OCI-LY7 (cell line): Measurements from ENCODE around the gene APOBEC3A. TPM values are rescaled to one million over a fixed set of nuclear protein-coding genes. Genes with fewer than 3 reads are reported as not detected.

Source experiments
- BruUV-seq: library from RNA; stranded (reverse); fragments of 400-500 nt; replicated peaks from 2 replicates; lab custom pipeline; 2021; lab: Mats Ljungman, UMichigan
- CTCF ChIA-PET: fragments of 300-600 bp; sonication (Branson Sonifier 250); formaldehyde crosslinking; loops from one replicate; lab custom pipeline; 2022; ENCODE audit warnings: antibody characterized with exemption; ENCODE audit not compliant: unreplicated experiment; lab: Charles Lee
- POLR2A ChIA-PET: fragments of 300-600 bp; sonication (Branson Sonifier 250); formaldehyde crosslinking; loops from one replicate; lab custom pipeline; 2022; ENCODE audit warnings: antibody characterized with exemption; lab: Charles Lee
- DNase-seq: peaks from one replicate; pipeline ENCODE4 v3.0.0-alpha.2; 2015; ENCODE audit warnings: low spot score
- H2AFZ ChIP-seq: fragments of 200-600 bp; sonication (generic), shearing (Covaris generic); 2 replicates; pipeline ENCODE4 v1.6.1; 2014; ENCODE audit warnings: mild to moderate bottlenecking, antibody characterized with exemption, low read length, moderate library complexity
- H3K27ac ChIP-seq: fragments of 200-600 bp; sonication (generic); 2 replicates; pipeline ENCODE4 v1.5.1; 2014; ENCODE audit warnings: mixed run types, low read depth, mild to moderate bottlenecking, moderate library complexity, low read length, inconsistent platforms; ENCODE audit not compliant: poor library complexity, severe bottlenecking
- H3K36me3 ChIP-seq: fragments of 200-600 bp; sonication (generic); 2 replicates; pipeline ENCODE4 v1.6.1; 2014; ENCODE audit warnings: mild to moderate bottlenecking, antibody characterized with exemption, low read length, moderate library complexity, mixed read lengths; ENCODE audit not compliant: insufficient read depth
- H3K4me1 ChIP-seq: fragments of 200-600 bp; sonication (generic); 2 replicates; pipeline ENCODE4 v1.5.1; 2014; ENCODE audit warnings: mild to moderate bottlenecking, low read length; ENCODE audit not compliant: insufficient read depth, poor library complexity, severe bottlenecking
- H3K4me2 ChIP-seq: fragments of 200-600 bp; sonication (generic); 2 replicates; pipeline ENCODE4 v1.6.1; 2014; ENCODE audit warnings: mild to moderate bottlenecking, low read length
- H3K4me3 ChIP-seq: fragments of 200-600 bp; sonication (generic); 2 replicates; pipeline ENCODE4 v1.5.1; 2014; ENCODE audit warnings: mild to moderate bottlenecking, low read depth, low read length; ENCODE audit not compliant: poor library complexity, severe bottlenecking
- H3K79me2 ChIP-seq: fragments of 200-600 bp; sonication (generic); 2 replicates; pipeline ENCODE4 v1.6.1; 2016; ENCODE audit warnings: low read depth, mild to moderate bottlenecking, low read length, moderate library complexity, mixed read lengths; ENCODE audit not compliant: insufficient read depth
- H3K9me2 ChIP-seq: fragments of 200-600 bp; sonication (generic); 2 replicates; pipeline ENCODE4 v1.6.1; 2016; ENCODE audit warnings: mild to moderate bottlenecking, low read length, mixed read lengths; ENCODE audit not compliant: insufficient read depth
- H3K9me3 ChIP-seq: fragments of 200-600 bp; sonication (generic); 2 replicates; pipeline ENCODE4 v1.6.1; 2014; ENCODE audit warnings: mild to moderate bottlenecking, mixed run types, low read length, mixed read lengths
- H4K20me1 ChIP-seq: fragments of 200-600 bp; sonication (generic); 2 replicates; pipeline ENCODE4 v1.6.1; 2014; ENCODE audit warnings: mild to moderate bottlenecking, antibody characterized with exemption, low read length, moderate library complexity, mixed read lengths; ENCODE audit not compliant: insufficient read depth
- CTCF ChIP-seq: fragments of 200-600 bp; sonication (generic); conservative IDR thresholded peaks from 2 replicates; pipeline ENCODE4 v1.5.1; 2014; ENCODE audit warnings: mild to moderate bottlenecking, antibody characterized with exemption, low read length, moderate library complexity, mixed read lengths
- EZH2phosphoT487 ChIP-seq: fragments of 200-600 bp; sonication (generic); IDR thresholded peaks from 2 replicates; pipeline ENCODE4 v1.6.1; 2018; ENCODE audit warnings: low read depth, borderline replicate concordance, mild to moderate bottlenecking, mixed run types, antibody characterized with exemption, low read length, moderate library complexity, mixed read lengths
- intact Hi-C: fragments of 100-400 bp; cut with micrococcal nuclease; formaldehyde crosslinking; loops from one replicate; pipeline ENCODE4 v1.10.0; 2022; ENCODE audit not compliant: unreplicated experiment
- total RNA-seq, 2 experiments: library from RNA; depleted of rRNA in 1 of 2; stranded (reverse); fragments of >200 nt in 1 of 2; shearing (Covaris generic) in 1 of 2; gene quantifications; 2 replicates each; pipeline ENCODE4 v1.2.3, GENCODE V29; 2014 to 2022

APOBEC3A gene
- total RNA-seq, 2 experiments from 2014 or later: not detected

GRCh38 chr22:38967451-38968450 is 10.3 kb downstream of the APOBEC3A start:
- Histone ChIP-seq H3K27ac (no peak overlapping the region), H3K4me2 (no peak overlapping the region)
- intact Hi-C loops: no loop called here

GRCh38 chr22:38968801-38969200 is 11.4 kb downstream of the APOBEC3A start:
- no peaks in the 10 kb centered on the region for H3K9me2 ChIP-seq
- H3K4me1 ChIP-seq: peaks cover 6% of the 10 kb centered on the region
- H3K9me3 ChIP-seq: no peaks in the 10 kb centered on the region
- no peak for DNase-seq
- intact Hi-C loops: no loop called here
- H3K4me2 ChIP-seq: no peak overlapping the region
- no peaks in the 10 kb centered on the region for H3K79me2 ChIP-seq
- H3K27ac ChIP-seq: no peak overlapping the region
- H2AFZ ChIP-seq: no peak overlapping the region
- H3K36me3 ChIP-seq: no peaks in the 10 kb centered on the region
- ChIA-PET POLR2A (interaction anchor here (0.6 kb wide), 2 partner anchors 46 to 1017 kb away, joined by 3 to 4 read pairs; partner anchors contain the start of gene APOBEC3C), CTCF (interaction anchor here (0.6 kb wide), 1 partner anchor 20 kb away, joined by 3 read pairs; no protein-coding TSS in a partner anchor)
- BruUV-seq: no TSS peak
- TF ChIP-seq CTCF (no peak), EZH2phosphoT487 (no peak)
- H3K4me3 ChIP-seq: no peak overlapping the region
- H4K20me1 ChIP-seq: no peaks in the 10 kb centered on the region

More at GRCh38 chr22:38967451-38968450, 10.3 kb downstream of the APOBEC3A start:
- DNase-seq: no peak
- Histone ChIP-seq H3K9me2 (no peaks in the 10 kb centered on the region), H3K4me3 (no peak overlapping the region), H3K36me3 (no peaks in the 10 kb centered on the region), H3K9me3 (no peaks in the 10 kb centered on the region), H4K20me1 (no peaks in the 10 kb centered on the region), H3K79me2 (no peaks in the 10 kb centered on the region), H2AFZ (no peak overlapping the region), H3K4me1 (peaks cover 6% of the 10 kb centered on the region)
- no peak for TF ChIP-seq EZH2phosphoT487
- TF ChIP-seq CTCF: no peak
- ChIA-PET POLR2A (no interaction called here), CTCF (no interaction called here)
- no TSS peak for BruUV-seq
